Progenitor cell of endocrine pancreas (in vitro differentiated cells): ENCODE data around the gene ZNF888. TPM values are rescaled to one million over a fixed set of nuclear protein-coding genes. Genes with fewer than 3 reads are reported as not detected.
"Not testable (repeated sequence)": the region's sequence is repeated elsewhere in the genome, so short reads cannot be mapped to it uniquely, and the experiment has no call there.

Experiments
- DNase-seq: peaks from one replicate; pipeline ENCODE4 v3.0.0; 2021; ENCODE audit warnings: low spot score; ENCODE audit not compliant: unreplicated experiment
- H3K27ac Mint-ChIP-seq: 2 replicates; pipeline ENCODE4 v1.8.0; 2021; ENCODE audit warnings: mild to moderate bottlenecking, moderate library complexity, mixed read lengths
- H3K27me3 Mint-ChIP-seq: 2 replicates; pipeline ENCODE4 v1.8.0; 2021; ENCODE audit warnings: mixed read lengths
- H3K36me3 Mint-ChIP-seq: 2 replicates; pipeline ENCODE4 v1.8.0; 2022; ENCODE audit warnings: mixed read lengths; ENCODE audit not compliant: insufficient read depth
- H3K4me1 Mint-ChIP-seq: 2 replicates; pipeline ENCODE4 v1.8.0; 2021; ENCODE audit warnings: low read depth, mixed read lengths
- H3K4me3 Mint-ChIP-seq: 2 replicates; pipeline ENCODE4 v1.8.0; 2021; ENCODE audit warnings: low read depth, mild to moderate bottlenecking, moderate library complexity, mixed read lengths
- H3K9me3 Mint-ChIP-seq: 2 replicates; pipeline ENCODE4 v1.8.0; 2021; ENCODE audit warnings: low read depth, mixed read lengths
- total RNA-seq: library from RNA; stranded (reverse); gene quantifications from 2 replicates; pipeline ENCODE4 v1.2.1, GENCODE V29; 2021
- TF ChIP-seq, protein P1 (sequence below): fragments of 200-600 bp; sonication (generic); IDR thresholded peaks from one replicate; pipeline ENCODE4 v1.5.0; 2021; ENCODE audit warnings: antibody characterized with exemption, mild to moderate bottlenecking; ENCODE audit not compliant: unreplicated experiment

The ZNF888 gene
- total RNA-seq, 1 donor from 2014 or later = 16.0 TPM

DNA sequence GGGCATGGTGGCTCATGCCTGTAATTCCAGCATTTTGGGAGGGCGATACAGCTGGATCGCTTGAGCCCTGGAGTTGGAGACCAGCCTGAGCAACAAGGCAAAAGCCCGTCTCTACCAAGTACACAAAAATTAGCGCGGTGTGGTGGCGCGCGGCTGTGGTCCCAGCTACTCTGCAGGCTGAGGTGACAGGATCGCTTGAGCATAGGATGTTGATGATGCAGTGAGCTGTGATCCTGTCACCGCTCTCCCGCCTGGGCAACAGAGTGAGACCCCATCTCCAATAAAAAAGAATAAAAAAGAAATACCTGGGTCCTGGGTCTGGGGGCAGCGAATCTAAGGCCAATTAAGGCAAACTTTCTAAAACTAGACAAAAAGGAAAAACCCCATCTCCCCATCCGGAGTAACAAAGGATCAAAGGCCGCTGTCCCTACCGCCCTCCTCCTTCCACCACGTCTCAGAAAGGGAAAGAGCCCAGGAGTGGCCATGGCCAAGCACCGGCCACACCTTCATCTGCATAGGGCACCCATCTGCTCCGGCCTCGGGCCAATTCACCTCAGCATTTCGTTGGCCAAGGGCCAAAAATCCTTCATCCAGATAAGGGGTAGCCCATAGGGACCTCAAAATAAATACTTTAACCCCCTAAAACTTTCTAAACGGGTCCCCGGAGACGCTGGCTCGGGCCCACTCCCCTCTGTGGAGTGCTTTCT, 26.6 kb downstream of the ZNF888 start:
- Mint-ChIP-seq H3K27ac (peak overlapping the region; percentile 98), H3K27me3 (no peaks in the 10 kb centered on the region), H3K36me3 (peaks cover 10% of the 10 kb centered on the region), H3K9me3 (no peaks in the 10 kb centered on the region), H3K4me1 (peaks cover 15% of the 10 kb centered on the region), H3K4me3 (peak overlapping the region; percentile 89)
- no peak for DNase-seq
- TF ChIP-seq, protein P1, sequence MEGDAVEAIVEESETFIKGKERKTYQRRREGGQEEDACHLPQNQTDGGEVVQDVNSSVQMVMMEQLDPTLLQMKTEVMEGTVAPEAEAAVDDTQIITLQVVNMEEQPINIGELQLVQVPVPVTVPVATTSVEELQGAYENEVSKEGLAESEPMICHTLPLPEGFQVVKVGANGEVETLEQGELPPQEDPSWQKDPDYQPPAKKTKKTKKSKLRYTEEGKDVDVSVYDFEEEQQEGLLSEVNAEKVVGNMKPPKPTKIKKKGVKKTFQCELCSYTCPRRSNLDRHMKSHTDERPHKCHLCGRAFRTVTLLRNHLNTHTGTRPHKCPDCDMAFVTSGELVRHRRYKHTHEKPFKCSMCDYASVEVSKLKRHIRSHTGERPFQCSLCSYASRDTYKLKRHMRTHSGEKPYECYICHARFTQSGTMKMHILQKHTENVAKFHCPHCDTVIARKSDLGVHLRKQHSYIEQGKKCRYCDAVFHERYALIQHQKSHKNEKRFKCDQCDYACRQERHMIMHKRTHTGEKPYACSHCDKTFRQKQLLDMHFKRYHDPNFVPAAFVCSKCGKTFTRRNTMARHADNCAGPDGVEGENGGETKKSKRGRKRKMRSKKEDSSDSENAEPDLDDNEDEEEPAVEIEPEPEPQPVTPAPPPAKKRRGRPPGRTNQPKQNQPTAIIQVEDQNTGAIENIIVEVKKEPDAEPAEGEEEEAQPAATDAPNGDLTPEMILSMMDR = no peak

DNA sequence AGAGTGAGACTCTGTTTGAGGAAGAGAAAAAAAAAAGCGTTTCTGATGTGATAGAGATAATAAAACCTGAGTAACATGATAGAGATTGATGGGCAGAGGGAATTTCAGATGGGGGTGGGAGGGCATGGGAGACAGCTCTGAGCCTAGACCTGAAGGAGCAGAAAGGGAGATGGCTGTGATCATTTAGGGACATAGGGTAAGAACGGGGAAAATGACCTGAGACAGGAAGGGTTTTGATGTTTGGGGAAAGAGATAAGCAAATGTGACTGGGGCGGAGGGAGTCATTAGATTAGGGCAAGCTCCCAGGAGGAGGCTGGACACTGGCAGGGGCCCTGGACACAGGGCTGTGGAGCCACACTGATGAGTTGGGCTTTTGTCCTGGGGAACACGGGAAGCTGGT, 31.9 kb downstream of the ZNF888 start:
- H3K36me3 Mint-ChIP-seq = peaks cover 33% of the 10 kb centered on the region
- H3K4me3 Mint-ChIP-seq = no peak overlapping the region
- TF ChIP-seq, protein P1 = no peak
- H3K27me3 Mint-ChIP-seq = no peaks in the 10 kb centered on the region
- H3K9me3 Mint-ChIP-seq = no peaks in the 10 kb centered on the region
- peaks cover 6% of the 10 kb centered on the region for H3K4me1 Mint-ChIP-seq
- DNase-seq = no peak
- H3K27ac Mint-ChIP-seq = peak overlapping the region; percentile 54

DNA sequence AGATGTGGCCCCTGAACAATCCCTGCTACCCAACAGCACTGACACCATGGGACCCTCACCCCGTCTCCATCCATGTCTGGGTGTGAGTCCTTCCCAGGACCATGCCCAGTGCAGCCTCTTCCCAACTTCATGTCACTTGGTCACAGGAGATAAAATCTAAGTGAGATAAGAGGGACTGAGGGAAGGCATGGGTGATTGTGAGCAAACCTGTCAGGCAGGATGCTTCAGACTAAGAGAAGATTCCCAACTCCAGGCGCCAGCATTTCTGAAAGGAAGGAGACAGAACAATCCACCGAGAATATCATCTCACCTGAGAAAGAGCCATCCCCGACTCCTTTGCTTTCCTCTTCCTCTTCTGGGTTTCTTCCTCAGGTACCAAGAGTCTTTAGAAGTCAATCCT, 33.3 kb downstream of the ZNF888 start:
- no peak overlapping the region for H3K27ac Mint-ChIP-seq
- DNase-seq = no peak
- peaks cover 36% of the 10 kb centered on the region for H3K36me3 Mint-ChIP-seq
- H3K4me3 Mint-ChIP-seq = no peak overlapping the region
- TF ChIP-seq, protein P1 = no peak
- H3K4me1 Mint-ChIP-seq = peaks cover 6% of the 10 kb centered on the region
- no peaks in the 10 kb centered on the region for H3K27me3 Mint-ChIP-seq
- no peaks in the 10 kb centered on the region for H3K9me3 Mint-ChIP-seq

DNA sequence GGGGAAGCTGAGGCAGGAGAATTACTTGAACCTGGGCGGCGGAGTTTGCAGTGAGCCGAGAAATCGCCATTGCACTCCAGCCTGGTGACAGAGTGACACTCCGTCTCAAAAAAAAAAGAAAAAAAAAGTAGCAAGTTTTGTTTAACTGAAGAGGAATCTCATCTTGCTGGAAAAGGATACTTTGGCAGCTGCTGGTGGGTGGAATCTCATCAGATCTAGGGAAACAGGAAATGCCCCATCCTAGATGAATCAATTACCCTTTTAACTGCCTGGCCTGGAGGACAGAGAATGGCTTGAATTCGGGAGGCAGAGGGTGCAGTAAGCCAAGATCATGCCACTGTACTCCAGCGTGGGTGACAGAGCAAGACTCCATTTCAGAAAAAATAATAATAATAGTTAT, 34.2 kb downstream of the ZNF888 start:
- H3K36me3 Mint-ChIP-seq = peaks cover 43% of the 10 kb centered on the region
- no peak overlapping the region for H3K27ac Mint-ChIP-seq
- TF ChIP-seq, protein P1 = no peak
- DNase-seq = no peak
- no peaks in the 10 kb centered on the region for H3K9me3 Mint-ChIP-seq
- H3K4me3 Mint-ChIP-seq = no peak overlapping the region
- no peaks in the 10 kb centered on the region for H3K27me3 Mint-ChIP-seq
- peaks cover 3% of the 10 kb centered on the region for H3K4me1 Mint-ChIP-seq

DNA sequence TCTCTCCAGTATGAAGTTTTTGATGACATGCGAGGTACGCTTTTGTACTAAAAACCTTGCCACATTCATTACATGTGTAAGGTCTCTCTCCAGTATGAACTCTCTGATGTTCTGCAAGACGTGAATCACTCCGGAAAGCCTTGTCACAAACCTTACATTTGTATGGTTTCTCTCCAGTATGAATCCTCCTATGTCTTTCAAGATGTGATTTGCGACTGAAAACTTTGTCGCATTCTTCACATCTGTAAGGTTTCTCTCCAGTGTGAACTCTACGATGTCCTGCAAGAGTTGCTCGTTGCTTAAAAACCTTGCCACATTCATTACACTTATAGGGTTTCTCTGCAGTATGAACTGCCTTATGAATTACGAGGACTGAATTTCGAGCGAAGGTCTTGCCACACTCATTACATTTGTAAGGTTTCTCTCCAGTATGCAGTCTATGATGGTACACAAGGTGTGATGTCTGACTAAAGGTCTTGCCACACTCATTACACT, 42.3 kb downstream of the ZNF888 start:
- H3K9me3 Mint-ChIP-seq = peaks cover 13% of the 10 kb centered on the region
- H3K4me3 Mint-ChIP-seq = no peak overlapping the region
- no peaks in the 10 kb centered on the region for H3K4me1 Mint-ChIP-seq

DNA sequence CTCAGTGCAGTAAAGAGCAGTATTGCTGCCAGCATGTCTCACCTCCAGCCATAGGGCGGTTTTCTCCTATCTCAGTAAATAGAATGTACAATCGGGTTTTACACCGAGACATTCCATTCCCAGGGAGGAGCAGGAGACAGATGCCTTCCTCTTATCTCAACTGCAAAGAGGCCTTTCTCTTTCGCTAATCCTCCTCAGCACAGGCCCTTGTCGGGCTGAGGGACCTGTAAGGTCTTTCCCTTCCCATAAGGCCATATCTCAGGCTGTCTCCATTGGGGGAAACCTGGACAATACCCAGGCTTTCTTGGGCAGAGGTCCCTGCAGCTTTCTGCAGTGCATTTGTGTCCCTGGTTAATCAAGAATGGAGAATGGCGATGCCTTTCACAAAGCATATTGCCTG, 50.2 kb downstream of the ZNF888 start:
- H3K27me3 Mint-ChIP-seq, H3K4me3 Mint-ChIP-seq, H3K9me3 Mint-ChIP-seq, DNase-seq, H3K36me3 Mint-ChIP-seq: not testable (repeated sequence)
- Mint-ChIP-seq H3K27ac (peak overlapping the region; percentile 78), H3K4me1 (peaks cover 13% of the 10 kb centered on the region)

More for the DNA sequence above, 42.3 kb downstream of the ZNF888 start:
- Mint-ChIP-seq H3K36me3 (peaks cover 63% of the 10 kb centered on the region), H3K27ac (no peak overlapping the region), H3K27me3 (no peaks in the 10 kb centered on the region)
- no peak for DNase-seq
- TF ChIP-seq, protein P1 = no peak
